ENCODE data around the gene WIPF2.

- TF ChIP-seq POLR2AphosphoS5 (IDR thresholded peaks at IDR 0.05; ENCODE audit: low read depth, low read length): no peak
- no peak for TF ChIP-seq TAF1 (IDR thresholded peaks at IDR 0.05; ENCODE audit: borderline replicate concordance, insufficient read depth, low read length)
- no peak for TF ChIP-seq SIN3A (IDR thresholded peaks at IDR 0.05; ENCODE audit: borderline replicate concordance, insufficient read depth, low read length)
- TF ChIP-seq REST (IDR thresholded peaks at IDR 0.05; ENCODE audit: insufficient read depth in 1 of 2, low read depth in 2 of 2, low read length in 2 of 2): no peak
- TF ChIP-seq FOXP2 (optimal IDR thresholded peaks at IDR 0.05; ENCODE audit: borderline replicate concordance, extremely low read depth, extremely low read length, insufficient read depth): no peak
Measured at GRCh38 chr17:40178660-40179059, 40.4 kb upstream of the WIPF2 start.

Data from PFSK-1 (cell line).